Keratinocyte (primary cell): ENCODE results near the gene MEAF6. TPM values are rescaled to one million over a fixed set of nuclear protein-coding genes. Genes with fewer than 3 reads are reported as not detected.

Source experiments
- DNase-seq: peaks from one replicate; pipeline ENCODE4 v3.0.0-alpha.2; 2011; ENCODE audit warnings: low read depth, missing footprints, low spot score
- FAIRE-seq: peaks from 2 replicates; lab custom pipeline; 2011; peaks lifted over from hg19 to GRCh38; lab: Jason Lieb, UNC
- H2AFZ ChIP-seq: 2 replicates; pipeline ENCODE4 v1.6.0; 2012; ENCODE audit warnings: low read length, control low read depth, inconsistent platforms; ENCODE audit not compliant: control insufficient read depth
- H3K27ac ChIP-seq: 2 replicates; pipeline ENCODE4 v1.5.1; 2011; ENCODE audit warnings: low read length; ENCODE audit not compliant: control insufficient read depth, insufficient read depth
- H3K27me3 ChIP-seq: 3 replicates; pipeline ENCODE4 v1.6.0; 2011; ENCODE audit warnings: low read length; ENCODE audit not compliant: control insufficient read depth, insufficient read depth; ENCODE audit errors: extremely low read depth
- H3K36me3 ChIP-seq, 2 experiments: 2 replicates in 1 of 2; 3 replicates in 1 of 2; pipeline ENCODE4 v1.5.1; 2011; ENCODE audit warnings: low read length in 2 of 2, mild to moderate bottlenecking in 1 of 2; ENCODE audit not compliant: control insufficient read depth in 2 of 2, insufficient read depth in 2 of 2; ENCODE audit errors: extremely low read depth in 1 of 2
- H3K4me1 ChIP-seq: 3 replicates; pipeline ENCODE4 v1.5.1; 2011; ENCODE audit warnings: low read length; ENCODE audit not compliant: control insufficient read depth, insufficient read depth; ENCODE audit errors: extremely low read depth
- H3K4me2 ChIP-seq: 3 replicates; pipeline ENCODE4 v1.6.0; 2011; ENCODE audit warnings: low read depth, low read length; ENCODE audit not compliant: control insufficient read depth, insufficient read depth; ENCODE audit errors: extremely low read depth
- H3K4me3 ChIP-seq, 3 experiments: fragments of 200-600 bp in 1 of 3; sonication (generic) in 1 of 3; 2 replicates in 2 of 3; 3 replicates in 1 of 3; pipeline ENCODE4 v1.5.1; 2011 to 2016; ENCODE audit warnings: low read length in 3 of 3, mild to moderate bottlenecking in 3 of 3, control low read depth in 2 of 3, inconsistent platforms in 1 of 3, low read depth in 1 of 3, mixed read lengths in 1 of 3, mixed run types in 1 of 3, moderate library complexity in 1 of 3; ENCODE audit not compliant: control insufficient read depth in 2 of 3, insufficient read depth in 2 of 3; ENCODE audit errors: extremely low read depth in 1 of 3
- H3K79me2 ChIP-seq: 2 replicates; pipeline ENCODE4 v1.6.0; 2012; ENCODE audit warnings: low read length; ENCODE audit not compliant: control insufficient read depth, insufficient read depth
- H3K9ac ChIP-seq: 3 replicates; pipeline ENCODE4 v1.6.0; 2011; ENCODE audit warnings: low read length; ENCODE audit not compliant: control insufficient read depth, insufficient read depth; ENCODE audit errors: extremely low read depth
- H3K9me1 ChIP-seq: 3 replicates; pipeline ENCODE4 v1.6.0; 2011; ENCODE audit warnings: low read length; ENCODE audit not compliant: control insufficient read depth, insufficient read depth; ENCODE audit errors: extremely low read depth
- H3K9me3 ChIP-seq: 2 replicates; pipeline ENCODE4 v1.5.1; 2012; ENCODE audit warnings: low read depth, low read length; ENCODE audit not compliant: control insufficient read depth
- H4K20me1 ChIP-seq: 3 replicates; pipeline ENCODE4 v1.6.0; 2011; ENCODE audit warnings: low read length; ENCODE audit not compliant: control insufficient read depth, insufficient read depth; ENCODE audit errors: extremely low read depth
- CTCF ChIP-seq, 3 experiments: IDR thresholded peaks in 1 of 3; conservative IDR thresholded peaks in 1 of 3; optimal IDR thresholded peaks in 1 of 3; 2 replicates in 2 of 3; 3 replicates in 1 of 3; pipeline versions ENCODE3 to v1.5.1; 2011; ENCODE audit warnings: low read length in 3 of 3, mild to moderate bottlenecking in 3 of 3, moderate library complexity in 2 of 3, control low read depth in 1 of 3, inconsistent platforms in 1 of 3; ENCODE audit not compliant: insufficient read depth in 2 of 3; ENCODE audit errors: extremely low read depth in 1 of 3
- EZH2 ChIP-seq: IDR thresholded peaks from one replicate; pipeline ENCODE4 v1.6.1; 2012; ENCODE audit warnings: inconsistent platforms, mild to moderate bottlenecking, low read length, moderate library complexity
- dilution Hi-C: fragments of 300-500 bp; cut with MboI; formaldehyde crosslinking; loops from one replicate; pipeline ENCODE4 v1.7.0; 2020; ENCODE audit warnings: low sequenced_read_pairs; ENCODE audit not compliant: extremely low pct_ligation_motif_present
- polyA plus RNA-seq, 5 experiments: library from polyadenylated mRNA; depleted of rRNA in 3 of 5; stranded (reverse) in 3 of 5; stranded (forward) in 1 of 5; unstranded in 1 of 5; fragments of >200 nt; gene quantifications; 1 replicate in 1 of 5; 2 replicates in 3 of 5; 3 replicates in 1 of 5; pipeline versions ENCODE4 v1.2.1 to v1.2.3, GENCODE V29; 2011 to 2012; ENCODE audit warnings: missing spikeins in 2 of 5, low read depth in 1 of 5, low replicate concordance in 1 of 5

MEAF6 gene
- polyA plus RNA-seq, 1 donor (not counting 4 experiments of a cell fraction or from before 2014, with no cell fraction given) = 51.9 TPM

GRCh38 chr1:37517569-37517968 lies 3.0 kb upstream of the MEAF6 start:
- no peak for FAIRE-seq
- TF ChIP-seq CTCF (optimal IDR thresholded peaks at IDR 0.05 in 1 of 3, IDR thresholded peaks at IDR 0.05 in 1 of 3, conservative IDR thresholded peaks at IDR 0.05 in 1 of 3; ENCODE audit: extremely low read depth in 1 of 3, insufficient read depth in 2 of 3, low read length in 3 of 3) (no peak), EZH2 (no peak)
- H3K27ac ChIP-seq = no peak overlapping the region
- no peaks in the 10 kb centered on the region for H4K20me1 ChIP-seq
- no peaks in the 10 kb centered on the region for H3K27me3 ChIP-seq
- peaks cover 15% of the 10 kb centered on the region for H3K79me2 ChIP-seq
- peaks cover 13% of the 10 kb centered on the region for H3K4me1 ChIP-seq
- no peak overlapping the region for H2AFZ ChIP-seq
- DNase-seq = no peak
- no peak overlapping the region for H3K4me2 ChIP-seq
- dilution Hi-C loops = no loop called here
- H3K36me3 ChIP-seq = peaks cover 1 to 5% of the 10 kb centered on the region in 2 experiments
- no peaks in the 10 kb centered on the region for H3K9me1 ChIP-seq
- no peak overlapping the region for H3K9ac ChIP-seq
- no peaks in the 10 kb centered on the region for H3K9me3 ChIP-seq
- no peak overlapping the region for H3K4me3 ChIP-seq

- no peaks in the 10 kb centered on the region for H3K9me3 ChIP-seq
- peaks cover 13% of the 10 kb centered on the region for H3K4me1 ChIP-seq
- no peak for FAIRE-seq
- H3K9me1 ChIP-seq = no peaks in the 10 kb centered on the region
- peaks cover 4 to 7% of the 10 kb centered on the region in 2 experiments for H3K36me3 ChIP-seq
- peak overlapping the region; percentile 97 for H2AFZ ChIP-seq
- peak overlapping the region; percentile 94 for H3K4me2 ChIP-seq
- dilution Hi-C loops = no loop called here
- H4K20me1 ChIP-seq = no peaks in the 10 kb centered on the region
- H3K27ac ChIP-seq = peak overlapping the region; percentile 87
- H3K9ac ChIP-seq = peak overlapping the region; percentile 89
- peak overlapping the region; percentile 68 to 89 (median 87) for H3K4me3 ChIP-seq
- H3K79me2 ChIP-seq = peaks cover 25% of the 10 kb centered on the region
- no peaks in the 10 kb centered on the region for H3K27me3 ChIP-seq
- no peak for DNase-seq
- TF ChIP-seq EZH2 = no peak
- no peak for TF ChIP-seq CTCF (optimal IDR thresholded peaks at IDR 0.05 in 1 of 3, IDR thresholded peaks at IDR 0.05 in 1 of 3, conservative IDR thresholded peaks at IDR 0.05 in 1 of 3; ENCODE audit: extremely low read depth in 1 of 3, insufficient read depth in 2 of 3, low read length in 3 of 3)
These were observed 844 bp upstream of the MEAF6 start for GRCh38 chr1:37515185-37516034.
